ENCODE data around the gene DIP2C.
A peak's percentile ranks its signal among the peaks of the same experiment; 100 is the strongest.
"Not testable (repeated sequence)": the region's sequence is repeated elsewhere in the genome, so short reads cannot be mapped to it uniquely, and the experiment has no call there.

The DIP2C gene

DNA sequence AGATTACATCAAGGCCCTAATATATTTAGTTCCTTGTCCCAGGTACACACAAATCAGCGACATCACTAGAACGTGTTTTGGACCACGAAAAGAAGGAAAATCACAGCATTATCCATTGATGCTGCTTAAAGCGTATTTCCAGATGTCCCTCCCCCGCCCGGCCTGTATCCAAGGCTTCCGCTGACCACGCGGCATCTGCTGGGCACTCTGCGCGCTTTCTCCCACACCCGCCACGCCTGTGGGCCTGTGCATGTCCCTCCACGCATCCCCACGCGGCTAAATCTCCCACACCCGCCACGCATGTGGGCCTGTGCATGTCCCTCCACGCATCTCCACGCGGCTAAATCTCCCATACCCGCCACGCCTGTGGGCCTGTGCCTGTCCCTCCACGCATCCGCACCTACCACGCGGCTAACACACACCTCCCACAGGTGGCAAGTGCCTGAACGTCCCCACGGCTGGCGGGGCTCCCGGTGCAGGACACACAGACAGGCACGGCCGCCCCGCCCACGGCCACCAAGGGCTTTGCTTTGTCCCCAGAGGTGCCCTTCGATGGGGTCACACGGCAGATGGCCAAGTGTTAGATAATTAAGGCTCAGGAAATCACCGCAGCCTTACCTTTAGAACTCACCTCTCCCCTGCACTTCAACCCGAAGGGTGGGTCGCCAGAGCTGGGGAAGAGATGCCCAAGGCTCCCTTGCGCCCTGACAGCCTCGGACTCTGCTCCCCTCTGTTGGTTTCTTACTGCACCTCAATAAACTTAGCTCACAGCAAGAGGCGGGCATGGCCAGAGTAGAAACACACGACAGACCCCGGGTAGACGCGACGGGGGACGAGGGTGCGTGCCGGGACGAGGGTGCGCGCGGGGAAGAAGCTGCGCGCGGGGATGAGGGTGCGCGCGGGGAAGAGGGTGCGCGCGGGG lies 49.5 kb downstream of the DIP2C start:
- no peak for DNase-seq

DNA sequence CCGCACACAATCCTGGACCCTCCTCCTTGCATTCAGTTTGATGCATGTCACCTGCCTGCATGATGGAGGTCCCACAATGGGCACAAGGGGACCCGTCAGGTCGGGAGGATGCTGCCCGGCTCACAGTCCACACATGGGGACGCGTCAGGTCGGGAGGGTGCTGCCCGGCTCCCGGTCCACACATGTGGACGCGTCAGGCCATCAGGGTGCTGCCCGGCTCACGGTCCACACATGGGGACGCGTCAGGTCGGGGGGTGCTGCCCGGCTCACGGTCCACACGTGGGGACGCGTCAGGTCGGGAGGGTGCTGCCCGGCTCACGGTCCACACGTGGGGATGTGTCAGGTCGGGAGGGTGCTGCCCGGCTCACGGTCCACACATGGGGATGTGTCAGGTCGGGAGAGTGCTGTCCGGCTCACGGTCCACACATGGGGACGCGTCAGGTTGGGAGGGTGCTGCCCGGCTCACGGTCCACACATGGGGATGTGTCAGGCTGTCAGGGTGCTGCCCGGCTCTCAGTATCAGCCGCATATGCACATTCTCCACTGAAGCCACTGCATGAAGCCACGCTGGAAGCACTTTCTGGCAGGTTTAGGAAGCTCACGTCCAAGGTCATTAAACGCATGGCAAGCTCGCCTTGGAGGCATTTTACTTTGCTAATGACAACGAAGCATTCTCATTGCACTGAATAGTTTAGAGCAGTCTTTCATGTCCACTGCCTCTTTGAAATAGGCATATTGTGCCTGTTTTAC lies 50.3 kb downstream of the DIP2C start:
- no peak for DNase-seq

DNA sequence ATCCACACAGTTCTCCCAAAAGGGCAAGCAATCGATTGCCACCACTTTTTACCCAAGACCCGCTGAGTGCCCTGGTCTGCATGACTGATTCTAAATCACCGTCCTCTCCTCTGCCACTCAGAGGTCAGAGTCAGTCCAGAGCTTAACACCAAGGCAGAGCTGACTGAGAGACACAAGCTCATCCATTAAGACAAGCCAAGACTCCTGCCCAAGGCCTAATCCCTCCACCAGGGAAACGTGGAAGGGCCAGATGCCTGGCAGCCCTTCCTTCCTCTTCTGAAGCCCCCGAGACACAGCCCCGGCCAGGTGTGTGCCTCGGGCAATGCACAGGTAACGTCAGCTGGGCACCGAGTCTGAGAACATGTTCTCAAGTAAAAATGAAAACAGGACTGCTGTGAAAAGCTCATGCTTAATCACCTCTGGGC lies 51.7 kb downstream of the DIP2C start:
- DNase-seq, result no peak

DNA sequence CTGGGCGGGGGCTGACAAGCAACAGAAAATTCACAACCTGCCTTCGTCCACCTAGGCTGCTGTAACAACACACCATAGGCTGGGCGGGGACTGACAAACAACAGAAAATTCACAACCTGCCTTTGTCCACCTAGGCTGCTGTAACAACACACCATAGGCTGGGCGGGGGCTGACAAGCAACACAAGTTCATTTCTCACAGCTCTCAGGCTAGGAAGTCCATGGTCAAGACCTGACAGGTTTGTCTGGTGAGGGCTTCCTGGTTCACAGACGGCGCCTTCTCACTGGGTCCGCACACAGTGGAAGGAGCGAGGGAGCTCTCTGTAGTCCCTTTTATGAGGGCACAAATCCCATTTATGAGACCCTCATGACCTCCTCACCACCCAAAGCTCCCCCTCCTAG lies 52.2 kb downstream of the DIP2C start:
- no peak for DNase-seq

DNA sequence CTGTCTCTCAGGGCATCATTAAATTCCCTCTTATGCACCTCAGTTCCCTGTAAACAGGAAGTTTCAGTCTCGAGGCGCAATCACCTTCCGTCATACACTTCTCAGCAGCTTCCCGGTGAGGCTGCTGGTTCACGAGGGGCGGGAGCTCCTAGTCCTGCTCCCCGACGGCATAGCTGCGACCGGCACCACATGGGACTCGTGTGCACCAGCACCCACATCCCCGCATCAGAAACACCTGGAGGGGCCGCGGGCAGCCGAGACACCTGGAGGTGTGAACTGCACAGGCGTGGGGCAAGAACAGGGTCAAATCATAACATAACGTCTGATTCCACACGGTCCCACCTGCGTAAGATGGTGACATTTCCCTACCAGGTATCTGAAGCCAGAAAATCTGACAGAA lies 52.7 kb downstream of the DIP2C start:
- no peak for DNase-seq

GRCh38 chr10:636016-636730 lies 53.3 kb downstream of the DIP2C start:
- no peak for DNase-seq

DNA sequence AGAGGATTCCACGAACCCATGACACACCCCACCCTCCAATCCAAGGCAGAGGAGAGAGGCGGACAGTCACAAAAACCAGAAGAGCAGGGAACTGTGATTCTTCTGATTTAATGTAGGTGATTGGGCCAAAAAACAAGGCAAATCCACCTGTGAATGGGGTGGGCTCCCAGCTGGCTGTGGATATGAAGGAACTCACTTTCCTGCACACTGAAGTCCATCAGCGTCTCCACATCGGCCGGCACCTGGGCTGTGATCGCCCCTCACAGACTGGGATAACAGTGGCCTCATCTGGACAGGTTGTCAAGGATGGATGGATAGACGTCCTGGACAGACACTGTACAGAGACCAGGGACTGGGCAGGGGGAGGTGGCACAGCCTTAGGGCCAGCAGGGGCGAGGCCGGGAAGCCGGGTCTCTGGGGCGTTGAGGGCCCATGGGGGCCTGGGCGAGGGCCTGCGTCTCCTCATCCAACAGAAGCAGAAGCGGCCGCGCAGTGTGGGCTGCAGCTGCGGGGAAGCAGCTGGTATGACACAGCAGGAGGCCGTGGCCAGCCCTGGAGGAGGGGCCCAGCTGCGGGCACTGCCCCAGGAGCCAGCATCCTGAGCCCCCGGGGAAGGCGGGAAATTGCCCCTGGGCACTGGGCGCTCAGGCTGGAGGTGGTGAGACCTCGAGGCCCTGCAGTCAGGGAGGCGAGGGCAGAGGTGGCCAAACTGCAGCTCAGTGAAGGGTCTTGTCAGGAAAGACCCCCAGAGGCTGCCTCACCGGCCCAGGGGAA lies 54.2 kb downstream of the DIP2C start:
- DNase-seq, result no peak

DNA sequence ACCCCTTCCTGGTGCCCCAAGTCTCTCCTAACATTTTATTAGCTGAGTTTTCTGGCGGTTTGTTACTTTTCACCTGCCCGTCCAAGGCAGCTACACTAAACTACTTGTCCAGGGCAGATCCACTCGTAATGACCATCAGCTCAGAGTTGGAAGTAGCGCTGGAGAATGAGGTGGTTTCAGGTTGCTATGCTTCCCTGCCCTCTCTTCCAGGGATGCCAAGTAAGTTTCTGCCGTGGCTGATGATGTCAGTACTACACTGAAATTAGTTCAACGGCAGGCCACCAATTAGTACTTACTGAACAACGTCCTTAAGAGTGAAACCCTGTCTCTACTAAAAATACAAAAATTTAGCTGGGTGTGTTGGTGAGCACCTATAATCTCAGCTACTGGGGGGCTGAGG lies 55.2 kb downstream of the DIP2C start:
- peak; percentile 26 for DNase-seq

DNA sequence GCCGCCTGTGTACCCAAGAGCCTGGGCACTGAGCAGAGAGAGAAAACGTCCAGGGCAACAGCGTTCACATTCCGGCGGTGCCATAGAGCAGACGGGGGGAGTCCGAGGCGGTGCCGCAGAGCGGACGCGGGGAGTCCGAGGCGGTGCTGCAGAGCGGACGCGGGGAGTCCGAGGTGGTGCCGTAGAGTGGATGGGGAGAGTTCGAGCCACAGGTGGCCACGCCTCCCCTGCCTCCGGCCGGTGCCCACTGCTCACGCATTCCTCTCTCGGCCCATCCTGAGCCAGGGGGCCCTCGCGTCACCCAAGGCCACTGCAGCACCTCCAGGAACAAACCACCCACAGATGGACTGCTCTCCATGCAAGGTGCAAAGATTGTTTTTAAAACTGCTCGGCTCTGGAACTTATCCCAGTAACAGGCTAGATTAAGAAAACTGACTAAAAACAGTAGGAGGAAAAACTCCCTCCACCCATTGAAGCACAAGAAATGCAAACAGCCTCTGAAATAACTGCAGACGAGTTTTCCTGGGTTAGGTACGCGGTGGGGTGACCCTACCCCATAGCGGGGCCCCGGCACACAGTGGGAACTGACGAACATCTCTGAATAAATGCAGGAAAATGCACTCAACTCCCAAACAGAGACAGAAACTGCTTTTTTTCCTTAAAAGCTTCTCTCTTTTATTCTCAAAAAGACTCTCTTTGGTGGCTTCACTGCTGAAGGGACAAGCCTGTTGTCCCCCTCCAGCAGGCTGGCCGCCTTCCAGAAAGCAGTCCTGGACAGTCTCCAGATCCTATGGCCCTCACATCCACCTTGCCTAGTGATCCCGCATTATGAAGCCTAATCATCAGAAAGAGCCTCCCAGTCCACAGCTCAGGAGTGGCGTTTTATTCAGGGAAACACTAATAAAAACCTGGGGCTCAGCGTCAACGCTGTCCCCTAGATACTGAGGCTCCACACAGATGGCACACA lies 55.9 kb downstream of the DIP2C start:
- DNase-seq, result no peak

- not testable (repeated sequence) for DNase-seq
These were observed 56.7 kb downstream of the DIP2C start for GRCh38 chr10:632807-633177.

- DNase-seq, result not testable (repeated sequence)
These were observed 57.2 kb downstream of the DIP2C start for GRCh38 chr10:632155-632806.

GRCh38 chr10:631266-631665 lies 58.2 kb downstream of the DIP2C start:
- DNase-seq, result no peak

DNA sequence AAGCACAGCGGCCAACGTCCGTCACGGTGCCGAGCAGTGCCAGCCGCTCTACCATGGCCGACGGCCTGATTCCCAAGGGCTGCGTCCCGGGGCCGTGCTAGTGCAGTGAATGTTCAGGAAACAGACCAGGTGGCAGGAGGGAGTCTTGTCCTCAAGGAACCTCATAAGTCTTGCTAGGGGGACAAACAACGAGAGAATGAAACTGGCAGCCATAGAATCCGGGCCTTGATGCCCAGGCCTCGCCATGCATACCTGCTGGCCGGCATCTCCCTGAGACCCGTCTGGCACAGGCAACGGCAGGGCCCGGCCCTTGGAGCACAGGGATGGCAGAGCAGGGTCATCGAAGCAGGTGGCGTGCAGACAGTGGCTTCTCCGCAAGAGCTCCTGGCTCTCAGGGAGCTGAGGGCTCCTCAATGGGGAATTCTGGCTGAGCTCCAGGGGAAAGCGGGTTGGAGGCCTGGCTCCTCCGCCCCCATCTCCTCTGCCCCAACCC lies 58.8 kb downstream of the DIP2C start:
- no peak for DNase-seq

DNA sequence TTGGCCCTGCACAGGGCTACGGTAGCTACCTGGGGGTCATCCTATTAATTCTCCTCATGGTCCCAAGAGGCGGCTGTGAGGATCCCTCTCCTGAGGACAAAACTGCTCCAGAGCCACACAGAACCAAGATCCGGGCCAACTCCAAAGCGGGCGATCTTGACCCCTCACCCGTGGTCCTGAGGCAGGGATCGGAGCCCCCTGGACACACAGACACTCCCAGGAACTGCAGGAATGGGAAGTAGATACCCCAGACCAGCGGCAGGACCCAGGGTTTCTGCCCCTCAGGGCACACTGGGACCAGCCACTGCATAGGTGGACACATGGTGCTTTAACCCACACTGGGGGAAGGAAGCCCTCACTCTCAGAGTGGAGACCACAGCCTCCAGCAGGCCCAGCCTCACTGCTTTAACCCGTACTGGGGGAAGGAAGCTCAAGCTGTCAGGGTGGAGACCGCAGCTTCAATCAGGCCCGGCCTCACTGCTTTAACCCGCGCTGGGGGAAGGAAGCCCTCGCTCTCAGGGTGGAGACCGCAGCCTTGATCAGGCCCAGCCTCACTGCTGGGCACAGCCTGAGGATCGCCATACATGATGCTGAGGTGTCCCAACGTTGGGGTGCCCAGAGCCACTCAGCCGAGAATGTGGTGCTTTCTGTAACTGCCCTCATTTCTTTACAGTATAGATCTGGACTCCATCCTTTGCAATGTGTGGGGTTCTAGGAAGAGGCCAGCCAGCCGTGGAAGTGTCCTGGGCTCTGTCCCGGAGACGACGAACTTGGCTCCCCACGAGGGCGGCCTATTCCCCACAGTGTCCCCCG lies 60.1 kb downstream of the DIP2C start:
- no peak for DNase-seq

GRCh38 chr10:628386-629045 lies 61.0 kb downstream of the DIP2C start:
- no peak for DNase-seq

DNA sequence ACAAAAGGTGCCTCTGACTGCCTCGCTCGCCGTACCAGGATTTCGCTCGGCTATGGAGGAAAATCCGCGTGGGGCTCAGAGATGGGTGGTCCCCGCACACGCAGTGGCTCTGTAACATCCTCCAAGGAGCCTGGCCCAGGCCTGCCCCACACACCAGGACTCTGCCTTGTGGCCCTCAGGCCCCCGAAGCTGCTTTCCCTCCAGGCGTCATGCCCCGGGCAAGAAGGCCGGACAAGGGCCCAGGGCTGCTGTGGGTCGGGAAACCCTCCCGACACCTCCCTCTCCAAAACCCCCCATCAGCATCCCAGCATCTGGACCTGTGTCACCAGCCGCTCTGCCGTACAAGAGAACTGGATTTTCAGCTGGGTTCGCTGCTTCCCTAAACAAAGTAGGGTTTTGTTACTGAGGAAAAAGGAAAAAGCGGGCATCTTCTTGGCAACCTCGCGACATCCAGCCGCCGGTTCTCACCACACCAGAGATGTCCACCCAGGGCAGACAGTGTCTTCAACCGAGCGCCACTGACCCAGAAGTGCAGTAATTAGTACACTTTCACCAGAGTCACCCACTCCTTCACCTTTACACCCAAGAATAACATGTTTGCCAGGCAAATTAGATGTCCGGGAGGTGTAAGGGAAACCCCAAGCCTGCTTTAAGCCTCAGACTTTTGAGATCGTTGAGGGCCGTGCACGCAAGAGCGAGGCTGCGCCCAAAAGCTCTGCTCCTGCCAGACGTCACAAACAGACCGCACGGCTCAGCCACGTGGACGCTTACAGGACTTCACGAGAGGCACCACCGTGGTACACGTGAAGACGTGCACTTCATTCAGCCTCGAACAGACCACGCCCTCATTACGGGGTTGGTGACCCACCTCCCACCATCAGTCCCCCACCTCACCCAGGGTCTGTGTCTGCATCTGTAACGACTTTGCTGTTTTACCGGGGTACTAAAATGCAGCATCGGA lies 62.2 kb downstream of the DIP2C start:
- DNase-seq, result no peak

DNA sequence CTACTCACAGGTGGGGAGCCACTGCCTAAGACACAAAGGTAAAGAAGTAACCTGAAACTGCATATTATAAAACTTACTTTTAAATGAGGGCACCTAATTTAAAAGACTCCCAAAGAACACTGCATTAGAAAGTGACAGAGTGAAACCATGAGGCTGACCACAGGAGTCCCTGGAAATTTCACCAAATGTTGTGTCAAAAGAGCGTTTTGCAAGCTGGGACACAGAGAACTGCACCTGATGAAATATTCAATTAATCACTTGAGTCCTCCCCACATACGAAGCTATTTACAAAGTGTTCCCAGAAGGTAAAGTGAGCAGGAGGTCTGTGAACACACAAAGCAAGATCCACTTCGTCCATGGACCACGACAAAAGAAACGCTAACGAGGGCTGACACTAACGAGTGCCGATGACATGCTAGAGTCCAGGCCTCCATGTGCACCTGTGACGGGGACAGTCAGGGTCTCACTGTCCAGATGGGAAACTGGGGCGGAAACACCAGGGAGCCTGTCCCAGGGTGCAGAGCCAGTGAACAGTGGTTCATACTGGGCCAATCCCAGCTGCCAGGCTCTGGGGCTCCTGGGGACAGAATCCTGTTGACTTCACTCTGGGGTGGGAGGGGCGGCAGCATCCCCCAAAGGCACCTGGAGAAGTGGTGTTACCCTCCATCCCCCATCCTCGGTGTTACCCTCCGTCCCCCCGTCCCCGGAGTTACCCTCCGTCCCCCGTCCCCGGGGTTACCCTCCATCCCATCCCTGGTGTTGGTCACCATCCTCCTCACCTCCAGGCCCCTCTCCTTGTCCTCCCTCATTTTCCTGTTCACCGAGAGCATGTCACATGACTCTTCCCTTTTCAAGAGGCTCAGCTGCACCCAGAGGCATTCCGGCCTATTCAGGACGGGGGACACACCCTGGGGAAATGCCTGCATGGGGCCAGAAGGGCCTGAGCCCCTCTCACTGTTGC lies 63.4 kb downstream of the DIP2C start:
- no peak for DNase-seq

All from fibroblast of skin of right quadriceps (primary cell).